ENCODE measurements around the gene ELAVL2.

DNA sequence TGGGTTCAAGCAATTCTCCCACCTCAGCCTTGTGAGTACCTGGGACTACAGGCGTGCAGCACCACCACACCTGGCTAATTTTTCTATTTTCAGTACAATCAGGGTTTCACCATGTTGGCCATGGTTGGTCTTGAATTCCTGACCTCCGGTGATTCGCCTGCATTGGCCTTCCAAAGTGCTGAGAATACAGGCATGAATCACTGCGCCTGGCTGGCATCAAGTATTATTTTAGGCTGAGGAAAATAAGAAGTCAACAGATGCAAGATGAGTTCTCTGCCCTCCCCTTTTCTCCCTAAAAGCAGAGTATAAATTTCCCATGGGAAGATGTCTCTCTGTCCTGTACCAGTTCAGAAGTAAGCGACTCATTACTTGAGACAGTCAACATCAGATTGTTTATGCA, 71.5 kb downstream of the ELAVL2 start:
- TF ChIP-seq, protein P1, sequence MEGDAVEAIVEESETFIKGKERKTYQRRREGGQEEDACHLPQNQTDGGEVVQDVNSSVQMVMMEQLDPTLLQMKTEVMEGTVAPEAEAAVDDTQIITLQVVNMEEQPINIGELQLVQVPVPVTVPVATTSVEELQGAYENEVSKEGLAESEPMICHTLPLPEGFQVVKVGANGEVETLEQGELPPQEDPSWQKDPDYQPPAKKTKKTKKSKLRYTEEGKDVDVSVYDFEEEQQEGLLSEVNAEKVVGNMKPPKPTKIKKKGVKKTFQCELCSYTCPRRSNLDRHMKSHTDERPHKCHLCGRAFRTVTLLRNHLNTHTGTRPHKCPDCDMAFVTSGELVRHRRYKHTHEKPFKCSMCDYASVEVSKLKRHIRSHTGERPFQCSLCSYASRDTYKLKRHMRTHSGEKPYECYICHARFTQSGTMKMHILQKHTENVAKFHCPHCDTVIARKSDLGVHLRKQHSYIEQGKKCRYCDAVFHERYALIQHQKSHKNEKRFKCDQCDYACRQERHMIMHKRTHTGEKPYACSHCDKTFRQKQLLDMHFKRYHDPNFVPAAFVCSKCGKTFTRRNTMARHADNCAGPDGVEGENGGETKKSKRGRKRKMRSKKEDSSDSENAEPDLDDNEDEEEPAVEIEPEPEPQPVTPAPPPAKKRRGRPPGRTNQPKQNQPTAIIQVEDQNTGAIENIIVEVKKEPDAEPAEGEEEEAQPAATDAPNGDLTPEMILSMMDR (IDR thresholded peaks at IDR 0.05) = no peak
- TF ChIP-seq RARB (CRISPR knock-in tag; IDR thresholded peaks at IDR 0.05) (no peak), ZNF302 (CRISPR knock-in tag; IDR thresholded peaks at IDR 0.05) (no peak), NPAS2 (CRISPR knock-in tag; IDR thresholded peaks at IDR 0.05; ENCODE audit: borderline replicate concordance) (no peak), SREBF2 (IDR thresholded peaks at IDR 0.05) (no peak), JUN (IDR thresholded peaks at IDR 0.05) (no peak), HDAC2 (IDR thresholded peaks at IDR 0.05) (no peak), KDM1A (IDR thresholded peaks at IDR 0.05; ENCODE audit: low read depth) (no peak), MAZ (IDR thresholded peaks at IDR 0.05; ENCODE audit: borderline replicate concordance, low read depth, low read length) (no peak)
- TF ChIP-seq, protein P2, sequence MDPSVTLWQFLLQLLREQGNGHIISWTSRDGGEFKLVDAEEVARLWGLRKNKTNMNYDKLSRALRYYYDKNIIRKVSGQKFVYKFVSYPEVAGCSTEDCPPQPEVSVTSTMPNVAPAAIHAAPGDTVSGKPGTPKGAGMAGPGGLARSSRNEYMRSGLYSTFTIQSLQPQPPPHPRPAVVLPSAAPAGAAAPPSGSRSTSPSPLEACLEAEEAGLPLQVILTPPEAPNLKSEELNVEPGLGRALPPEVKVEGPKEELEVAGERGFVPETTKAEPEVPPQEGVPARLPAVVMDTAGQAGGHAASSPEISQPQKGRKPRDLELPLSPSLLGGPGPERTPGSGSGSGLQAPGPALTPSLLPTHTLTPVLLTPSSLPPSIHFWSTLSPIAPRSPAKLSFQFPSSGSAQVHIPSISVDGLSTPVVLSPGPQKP (IDR thresholded peaks at IDR 0.05; ENCODE audit: low read depth, low read length) = no peak
- TF ChIP-seq, protein P3, sequence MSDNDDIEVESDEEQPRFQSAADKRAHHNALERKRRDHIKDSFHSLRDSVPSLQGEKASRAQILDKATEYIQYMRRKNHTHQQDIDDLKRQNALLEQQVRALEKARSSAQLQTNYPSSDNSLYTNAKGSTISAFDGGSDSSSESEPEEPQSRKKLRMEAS (IDR thresholded peaks at IDR 0.05) = no peak
- TF ChIP-seq, protein P4, sequence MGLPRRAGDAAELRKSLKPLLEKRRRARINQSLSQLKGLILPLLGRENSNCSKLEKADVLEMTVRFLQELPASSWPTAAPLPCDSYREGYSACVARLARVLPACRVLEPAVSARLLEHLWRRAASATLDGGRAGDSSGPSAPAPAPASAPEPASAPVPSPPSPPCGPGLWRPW (IDR thresholded peaks at IDR 0.05) = no peak
- TF ChIP-seq, protein P5, sequence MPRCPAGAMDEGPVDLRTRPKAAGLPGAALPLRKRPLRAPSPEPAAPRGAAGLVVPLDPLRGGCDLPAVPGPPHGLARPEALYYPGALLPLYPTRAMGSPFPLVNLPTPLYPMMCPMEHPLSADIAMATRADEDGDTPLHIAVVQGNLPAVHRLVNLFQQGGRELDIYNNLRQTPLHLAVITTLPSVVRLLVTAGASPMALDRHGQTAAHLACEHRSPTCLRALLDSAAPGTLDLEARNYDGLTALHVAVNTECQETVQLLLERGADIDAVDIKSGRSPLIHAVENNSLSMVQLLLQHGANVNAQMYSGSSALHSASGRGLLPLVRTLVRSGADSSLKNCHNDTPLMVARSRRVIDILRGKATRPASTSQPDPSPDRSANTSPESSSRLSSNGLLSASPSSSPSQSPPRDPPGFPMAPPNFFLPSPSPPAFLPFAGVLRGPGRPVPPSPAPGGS (IDR thresholded peaks at IDR 0.05) = no peak
